Cardiac muscle cell (in vitro differentiated cells and primary cell): ENCODE measurements around the gene CLDN1. TPM values are rescaled to one million over a fixed set of nuclear protein-coding genes. Genes with fewer than 3 reads are reported as not detected.
"Not testable (repeated sequence)": the region's sequence is repeated elsewhere in the genome, so short reads cannot be mapped to it uniquely, and the experiment has no call there.

ENCODE experiments used
- DNase-seq, 2 donors: peaks; one replicate each; pipeline versions ENCODE4 v3.0.0 to v3.0.0-alpha.2; 2010 to 2017; ENCODE audit warnings: low read depth in 1 of 2, low spot score in 1 of 2
- H3K27ac ChIP-seq: fragments of 200-600 bp; sonication (generic); 2 replicates; pipeline ENCODE4 v1.5.1; 2016
- H3K27me3 ChIP-seq: fragments of 200-600 bp; sonication (generic); 2 replicates; pipeline ENCODE4 v1.6.0; 2016; ENCODE audit warnings: control low read depth
- H3K36me3 ChIP-seq: fragments of 200-600 bp; sonication (generic); 2 replicates; pipeline ENCODE4 v1.5.1; 2016; ENCODE audit warnings: control low read depth
- H3K4me1 ChIP-seq: fragments of 200-600 bp; sonication (generic); 2 replicates; pipeline ENCODE4 v1.8.1; 2017; ENCODE audit warnings: low read depth, mild to moderate bottlenecking, mixed run types
- H3K4me3 ChIP-seq: fragments of 200-600 bp; sonication (generic); 2 replicates; pipeline ENCODE4 v1.5.1; 2016; ENCODE audit warnings: mild to moderate bottlenecking
- H3K9me3 ChIP-seq: fragments of 200-600 bp; sonication (generic); 2 replicates; pipeline ENCODE4 v1.5.1; 2017; ENCODE audit warnings: low read depth, mild to moderate bottlenecking, control low read depth
- CTCF ChIP-seq: IDR thresholded peaks from 2 replicates; pipeline ENCODE4 v1.5.1; 2012; ENCODE audit warnings: low read depth, mild to moderate bottlenecking, low read length
- polyA plus RNA-seq: library from polyadenylated mRNA; unstranded; fragments of >200 nt; fragmentation: Nextera tagmentation; extraction: Ambion mirVana; gene quantifications from 2 replicates; pipeline ENCODE4 v1.2.1, GENCODE V29; 2016
- total RNA-seq: library from RNA; depleted of rRNA; stranded (reverse); fragments of >200 nt; gene quantifications from 2 replicates; pipeline ENCODE4 v1.2.3, GENCODE V29; 2016

The CLDN1 gene
- total and polyA plus RNA-seq, 2 experiments from 2014 or later: 0.48 to 0.54 TPM

GRCh38 chr3:190286014-190286413, 36.2 kb downstream of the CLDN1 start:
- Histone ChIP-seq H3K27ac (no peak overlapping the region), H3K9me3 (no peaks in the 10 kb centered on the region), H3K4me1 (no peaks in the 10 kb centered on the region), H3K4me3 (no peak overlapping the region), H3K27me3 (no peaks in the 10 kb centered on the region), H3K36me3 (no peaks in the 10 kb centered on the region)
- TF ChIP-seq CTCF: no peak
- DNase-seq: no peak

- H3K27ac ChIP-seq: no peak overlapping the region
- no peak for TF ChIP-seq CTCF
These were observed 40.8 kb downstream of the CLDN1 start for GRCh38 chr3:190281308-190282051.

GRCh38 chr3:190279690-190280089, 42.6 kb downstream of the CLDN1 start:
- H3K9me3 ChIP-seq: no peaks in the 10 kb centered on the region
- no peak overlapping the region for H3K27ac ChIP-seq
- no peak for DNase-seq
- H3K4me3 ChIP-seq: no peak overlapping the region
- peaks cover 7% of the 10 kb centered on the region for H3K4me1 ChIP-seq
- no peaks in the 10 kb centered on the region for H3K36me3 ChIP-seq
- TF ChIP-seq CTCF: no peak
- H3K27me3 ChIP-seq: no peaks in the 10 kb centered on the region

More at GRCh38 chr3:190281308-190282051, 40.8 kb downstream of the CLDN1 start:
- H3K4me1 ChIP-seq: peaks cover 7% of the 10 kb centered on the region
- no peaks in the 10 kb centered on the region for H3K36me3 ChIP-seq
- H3K4me3 ChIP-seq: no peak overlapping the region
- no peaks in the 10 kb centered on the region for H3K27me3 ChIP-seq
- no peaks in the 10 kb centered on the region for H3K9me3 ChIP-seq
- DNase-seq: peak; percentile 10 to 62

GRCh38 chr3:190272747-190273146, 49.5 kb downstream of the CLDN1 start:
- no peaks in the 10 kb centered on the region for H3K4me1 ChIP-seq
- no peaks in the 10 kb centered on the region for H3K9me3 ChIP-seq
- TF ChIP-seq CTCF: no peak
- H3K36me3 ChIP-seq: no peaks in the 10 kb centered on the region
- H3K27me3 ChIP-seq: no peaks in the 10 kb centered on the region
- no peak overlapping the region for H3K27ac ChIP-seq
- DNase-seq: no peak
- no peak overlapping the region for H3K4me3 ChIP-seq

GRCh38 chr3:190269101-190269500, 53.1 kb downstream of the CLDN1 start:
- Histone ChIP-seq H3K27ac (no peak overlapping the region), H3K4me1 (no peaks in the 10 kb centered on the region), H3K27me3 (no peaks in the 10 kb centered on the region), H3K9me3 (no peaks in the 10 kb centered on the region), H3K36me3 (no peaks in the 10 kb centered on the region), H3K4me3 (no peak overlapping the region)
- TF ChIP-seq CTCF: no peak
- peak in 1 of 2 donors; percentile 56 for DNase-seq

GRCh38 chr3:190267464-190267863, 54.8 kb downstream of the CLDN1 start:
- H3K27me3 ChIP-seq, DNase-seq, H3K27ac ChIP-seq, H3K36me3 ChIP-seq, H3K9me3 ChIP-seq, H3K4me3 ChIP-seq, H3K4me1 ChIP-seq: not testable (repeated sequence)
